Measurements from ENCODE around the gene IFNA8.
"Not testable (repeated sequence)": the region's sequence is repeated elsewhere in the genome, so short reads cannot be mapped to it uniquely, and the experiment has no call there.

Gene IFNA8

GRCh38 chr9:21408817-21409216, at the start of gene IFNA8:
IFNA8 (plus strand) TSS chr9:21409117; CDS start chr9:21409177, 60 bp downstream.
- no peak for DNase-seq (ENCODE audit: low read depth, low spot score)

DNA sequence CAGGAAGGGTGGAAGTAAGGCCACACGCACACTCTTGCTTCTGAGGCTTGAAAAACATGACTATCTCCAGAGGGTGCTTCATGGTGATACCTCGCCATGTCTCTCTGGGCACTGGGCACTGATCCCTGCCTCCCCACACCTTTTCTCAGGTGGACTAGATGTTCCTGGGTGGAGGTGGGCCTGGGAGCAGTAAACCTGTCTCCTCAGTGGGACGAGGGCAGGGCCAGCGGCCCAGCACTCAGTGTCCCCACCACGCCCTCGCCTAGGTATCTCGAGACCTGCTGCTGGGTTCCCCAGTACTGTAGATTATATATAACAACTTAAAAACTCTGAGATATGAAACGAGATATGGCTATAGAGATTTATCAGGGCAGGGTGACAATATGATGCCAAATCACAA, 46.6 kb upstream of the IFNA8 start:
- no peak for DNase-seq (ENCODE audit: low read depth, low spot score)

GRCh38 chr9:21367169-21367568, 41.7 kb upstream of the IFNA8 start:
- not testable (repeated sequence) for DNase-seq (ENCODE audit: low read depth, low spot score)

DNA sequence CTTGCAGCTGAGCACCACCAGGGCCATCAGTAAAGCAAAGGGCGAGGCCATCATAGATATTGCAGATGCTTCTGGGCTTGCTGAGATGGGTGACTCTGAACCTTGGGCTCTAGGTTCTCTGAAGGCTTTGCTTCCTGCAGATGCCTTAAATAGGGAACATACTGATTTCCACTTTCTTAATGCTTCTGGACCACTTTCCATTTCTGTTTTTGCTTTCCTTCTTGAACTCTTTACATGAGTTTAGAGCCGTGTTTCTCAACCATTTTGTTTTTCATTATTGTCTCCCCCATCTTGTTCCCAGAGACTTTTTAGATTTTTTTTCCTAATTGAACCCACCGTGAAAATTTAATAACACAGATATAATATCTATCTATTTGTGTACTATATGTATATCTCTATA, 41.0 kb upstream of the IFNA8 start, which contains the start of gene IFNA13:
Gene IFNA13, minus strand, starts transcription at position 101 of the 400 bp plus-strand sequence. Its CDS starts 47 bp downstream, at position 54.
- no peak for DNase-seq (ENCODE audit: low read depth, low spot score)

GRCh38 chr9:21371467-21371866, 37.5 kb upstream of the IFNA8 start:
- not testable (repeated sequence) for DNase-seq (ENCODE audit: low read depth, low spot score)

DNA sequence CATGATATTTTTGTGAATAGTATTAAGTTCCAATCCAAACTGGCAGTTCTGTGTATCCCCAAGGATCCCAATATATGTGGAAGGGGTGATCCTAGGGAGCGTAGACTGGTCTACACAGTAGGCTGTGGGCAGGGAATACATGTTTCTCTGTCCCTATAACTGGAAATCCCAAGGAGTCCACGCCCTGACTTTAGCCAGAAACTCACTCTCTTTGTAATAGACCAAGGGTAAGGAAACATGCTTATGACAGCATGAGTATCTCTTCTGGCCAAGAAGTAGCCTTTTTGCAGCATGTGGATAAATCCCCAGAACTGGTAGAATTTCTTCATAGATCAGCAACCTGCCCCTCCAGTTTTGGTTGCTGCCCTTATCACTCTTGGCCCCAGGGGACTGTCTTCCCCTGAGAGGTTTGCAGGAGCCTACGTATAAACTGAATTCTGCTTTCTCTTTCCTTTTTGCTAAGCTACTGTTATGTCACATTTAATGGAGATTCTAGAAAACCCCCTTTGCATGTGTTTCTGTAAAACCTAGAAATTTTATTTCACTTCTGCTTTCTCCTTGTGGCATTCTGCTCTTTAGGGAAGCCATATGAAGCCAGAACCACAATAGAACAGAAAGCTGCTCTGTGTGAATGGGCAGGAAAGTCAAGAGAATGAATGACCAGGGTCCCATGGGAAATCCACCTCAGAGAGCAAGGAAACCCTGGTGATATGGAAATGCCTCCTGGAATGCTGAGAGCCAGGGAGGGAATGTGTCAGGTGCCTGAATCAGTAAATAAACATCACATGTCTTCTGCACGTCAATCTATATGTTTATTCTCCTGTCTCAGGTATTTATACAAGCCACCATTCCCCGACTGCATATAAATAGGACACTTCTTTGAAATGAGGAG, 27.2 kb upstream of the IFNA8 start:
- DNase-seq (ENCODE audit: low read depth, low spot score) = no peak

- no peak for DNase-seq (ENCODE audit: low read depth, low spot score)
These were observed 25.3 kb upstream of the IFNA8 start for GRCh38 chr9:21383627-21384026.

GRCh38 chr9:21385131-21385670, 23.7 kb upstream of the IFNA8 start, which contains the start of gene IFNA2:
IFNA2 (minus strand) TSS chr9:21385398; CDS start chr9:21385329, 69 bp downstream.
- DNase-seq (ENCODE audit: low read depth, low spot score) = no peak

DNA sequence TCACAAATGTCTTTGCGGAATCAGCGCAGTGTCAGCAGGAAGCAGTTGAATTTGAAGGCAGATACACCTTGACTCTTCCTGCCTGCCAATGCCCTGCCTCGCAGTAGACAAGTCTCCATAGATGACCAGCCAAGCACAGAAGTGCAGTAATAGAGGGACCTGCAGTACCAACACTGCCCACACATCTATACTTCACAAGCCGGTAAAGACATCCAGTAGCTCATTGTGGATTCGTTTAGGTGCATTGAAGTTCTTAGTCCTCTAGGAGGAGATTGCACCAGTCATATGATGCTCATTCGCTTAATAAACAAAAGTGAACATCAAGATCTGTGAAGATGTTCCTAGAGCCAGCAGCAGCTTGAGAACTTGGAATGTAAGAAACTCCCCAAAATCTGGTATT, 16.6 kb upstream of the IFNA8 start:
- DNase-seq (ENCODE audit: low read depth, low spot score) = no peak

- peak; percentile 34 for DNase-seq (ENCODE audit: low read depth, low spot score)
These were observed 12.9 kb upstream of the IFNA8 start for GRCh38 chr9:21395778-21396717.

- no peak for DNase-seq (ENCODE audit: low read depth, low spot score)
These were observed 9.9 kb upstream of the IFNA8 start for GRCh38 chr9:21398955-21399489.

DNA sequence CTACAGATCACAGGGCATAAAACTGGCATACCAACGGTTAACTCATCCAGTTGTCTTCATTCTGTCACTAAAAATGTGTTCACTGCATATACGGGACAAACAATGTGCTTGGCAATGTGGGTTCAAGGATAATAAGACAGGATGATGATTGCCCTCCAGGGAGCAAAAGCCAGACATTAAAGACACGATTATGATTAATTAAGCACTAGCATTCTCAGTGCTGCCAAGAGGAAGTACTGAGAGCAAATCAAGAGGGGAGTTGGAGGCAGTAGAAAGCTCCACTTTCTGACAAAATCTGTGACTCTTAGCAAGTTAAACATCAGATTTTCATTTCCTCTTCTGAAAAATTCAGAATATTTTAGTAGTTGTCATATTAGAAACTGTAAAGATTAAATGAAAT, 9.0 kb upstream of the IFNA8 start:
- DNase-seq (ENCODE audit: low read depth, low spot score) = no peak

GRCh38 chr9:21402386-21403251, 6.3 kb upstream of the IFNA8 start:
- no peak for DNase-seq (ENCODE audit: low read depth, low spot score)

DNA sequence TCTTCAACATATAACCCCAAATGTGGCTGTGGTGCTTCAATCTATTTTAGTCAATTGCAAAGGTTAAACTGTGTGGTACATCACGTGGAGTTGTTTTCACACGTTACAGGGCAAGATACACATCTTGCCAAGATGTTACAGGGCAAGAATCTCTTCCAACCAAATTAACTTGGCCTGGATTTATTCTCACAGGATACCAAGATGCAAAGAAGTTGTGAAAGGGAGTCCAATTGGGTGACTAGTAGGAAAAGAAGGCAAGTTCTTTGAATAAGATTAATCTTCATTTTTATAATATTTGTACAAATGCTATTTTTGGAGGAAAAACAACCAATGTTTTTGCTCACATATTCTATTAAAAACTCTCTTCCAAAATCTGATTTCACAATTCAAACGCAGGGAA, 4.8 kb upstream of the IFNA8 start:
- DNase-seq (ENCODE audit: low read depth, low spot score) = no peak

- DNase-seq (ENCODE audit: low read depth, low spot score) = no peak
These were observed 3.2 kb downstream of the IFNA8 start for GRCh38 chr9:21412107-21412506.

DNA sequence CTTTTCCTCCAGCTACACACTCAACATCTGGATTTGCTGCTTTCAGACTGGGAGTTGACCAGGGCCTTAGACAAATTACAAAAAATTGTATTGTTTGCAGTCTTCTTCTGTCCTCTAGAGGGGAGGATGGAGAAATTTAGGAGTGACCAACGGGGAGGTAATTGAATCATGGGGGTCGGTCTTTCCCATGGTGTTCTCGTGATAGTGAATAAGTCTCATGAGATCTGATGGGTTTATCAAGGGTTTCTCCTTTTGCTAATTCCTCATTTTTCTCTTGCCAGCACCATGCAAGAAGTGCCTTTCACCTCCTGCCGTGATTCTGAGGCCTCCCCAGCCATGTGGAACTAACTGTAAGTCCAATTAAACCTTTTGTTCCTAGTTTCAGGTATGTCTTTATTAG, 4.2 kb downstream of the IFNA8 start:
- no peak for DNase-seq (ENCODE audit: low read depth, low spot score)

DNA sequence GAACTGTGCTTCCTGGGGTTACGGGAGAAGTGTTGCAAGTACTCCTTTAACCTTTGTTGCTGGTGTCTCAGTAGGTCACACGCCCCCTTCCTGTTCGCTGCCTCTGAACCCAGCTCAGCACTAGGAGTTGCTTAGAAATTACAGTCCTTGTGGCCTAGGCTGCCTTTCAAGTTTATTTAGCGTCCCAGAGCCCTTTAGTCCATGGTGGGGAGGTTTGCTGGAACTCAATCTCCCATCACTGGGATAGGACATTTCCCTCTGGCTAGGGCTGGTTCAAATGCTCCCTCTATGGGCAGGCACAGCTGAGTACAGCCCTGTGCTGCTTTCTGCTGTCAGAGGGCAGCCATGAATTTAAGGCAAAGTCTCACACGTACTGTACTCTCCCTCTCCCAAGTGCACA, 4.7 kb downstream of the IFNA8 start:
- no peak for DNase-seq (ENCODE audit: low read depth, low spot score)

DNA sequence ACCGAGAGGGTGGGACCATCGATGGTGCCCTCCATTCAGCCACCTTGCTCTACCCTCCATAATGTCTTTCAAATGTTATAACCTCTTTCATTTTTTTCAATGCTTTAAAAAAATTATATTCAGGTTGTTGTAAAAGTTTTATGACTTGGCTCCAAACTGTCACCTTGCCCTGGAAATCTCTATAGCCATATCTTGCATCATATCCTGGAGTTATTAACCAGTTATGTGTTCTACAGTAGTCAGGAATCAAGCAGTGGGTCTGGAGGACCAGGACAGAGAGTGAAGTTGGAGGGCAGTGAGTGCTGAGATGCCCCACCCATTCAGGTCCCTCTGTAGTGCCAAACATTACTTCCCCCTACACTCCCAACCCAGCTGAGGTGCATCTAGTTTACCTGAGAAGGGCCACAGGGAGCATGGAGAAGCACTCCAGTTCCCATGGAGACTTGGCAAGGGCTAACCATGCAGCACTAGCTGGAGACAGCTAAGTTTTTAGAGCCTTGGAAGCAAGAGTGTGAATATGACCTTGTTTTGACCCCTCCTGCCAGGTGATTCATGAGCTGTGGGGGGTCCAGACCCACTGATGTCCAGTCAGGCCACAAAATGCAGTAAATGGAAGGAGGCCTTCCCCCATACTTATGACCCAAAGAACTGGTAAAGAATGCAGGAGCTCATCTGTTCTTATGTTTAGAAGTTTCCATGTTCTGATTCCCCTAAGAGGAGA, 5.5 kb downstream of the IFNA8 start:
- DNase-seq (ENCODE audit: low read depth, low spot score) = no peak

DNA sequence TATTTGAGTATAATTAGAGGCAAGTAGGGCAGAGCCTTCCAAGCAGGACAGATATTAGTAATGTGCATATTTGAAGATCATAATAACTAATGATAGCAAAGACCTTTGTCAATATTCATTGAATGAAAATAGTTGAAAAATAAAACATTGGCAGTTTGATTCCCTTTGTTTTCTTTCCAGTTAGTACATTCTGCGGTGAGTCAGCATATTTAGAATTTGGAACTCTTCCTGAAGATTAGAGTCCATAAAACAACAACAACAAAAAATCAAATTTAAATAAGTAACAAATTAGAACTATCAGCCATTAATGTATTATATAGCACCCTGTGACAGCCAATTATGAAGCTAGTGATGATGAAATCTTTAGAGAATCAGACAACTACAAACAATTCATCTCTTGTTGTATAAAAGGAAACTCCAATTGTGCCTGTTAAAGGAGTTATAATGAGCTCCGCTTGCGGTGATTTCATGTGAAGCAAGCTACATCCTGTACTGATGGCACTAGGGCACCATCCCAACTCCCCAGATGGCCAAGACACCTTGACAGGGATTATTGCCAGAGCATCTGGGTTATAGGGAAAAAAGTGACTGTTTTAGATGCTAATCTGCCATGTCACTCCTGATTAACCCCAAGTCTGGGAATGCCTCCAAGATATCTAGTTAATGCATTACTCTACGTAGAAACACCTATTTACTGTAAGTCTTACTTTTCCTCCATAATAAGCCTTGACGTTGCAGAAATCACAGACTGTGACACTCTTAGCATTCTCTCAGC, 6.8 kb downstream of the IFNA8 start:
- no peak for DNase-seq (ENCODE audit: low read depth, low spot score)
